GM23338 (cell line): ENCODE data around the gene INO80B.

Experiments
- CREB1 ChIP-seq: fragments of 250-450 bp; sonication (Bioruptor Pico); IDR thresholded peaks from 2 replicates; pipeline ENCODE4 v1.5.0; 2020; ENCODE audit warnings: low read depth, mild to moderate bottlenecking, moderate library complexity
- CTCF ChIP-seq, 2 experiments: fragments of 200-600 bp in 1 of 2; sonication (generic) in 1 of 2; conservative IDR thresholded peaks; 2 replicates each; pipeline versions ENCODE4 v1.5.1 to v1.6.1; 2016 to 2017; ENCODE audit warnings: antibody characterized with exemption in 2 of 2, low read depth in 2 of 2, mild to moderate bottlenecking in 2 of 2, moderate library complexity in 1 of 2
- ETS1 ChIP-seq: IDR thresholded peaks from 2 replicates; pipeline ENCODE4 v1.6.1; 2016; ENCODE audit warnings: antibody characterized with exemption
- EZH2 ChIP-seq: fragments of 200-600 bp; sonication (generic); IDR thresholded peaks from one replicate; pipeline ENCODE4 v1.8.0; 2017; ENCODE audit warnings: antibody characterized with exemption, mild to moderate bottlenecking, low read depth; ENCODE audit not compliant: unreplicated experiment
- EZH2phosphoT487 ChIP-seq: fragments of 200-600 bp; sonication (generic); IDR thresholded peaks from one replicate; pipeline ENCODE4 v1.8.1; 2018; ENCODE audit warnings: antibody characterized with exemption; ENCODE audit not compliant: unreplicated experiment
- JUNB ChIP-seq: IDR thresholded peaks from one replicate; pipeline ENCODE4 v1.6.1; 2016; ENCODE audit warnings: antibody characterized with exemption; ENCODE audit not compliant: unreplicated experiment
- NANOG ChIP-seq: IDR thresholded peaks from 2 replicates; pipeline ENCODE4 v1.6.1; 2016; ENCODE audit warnings: antibody characterized with exemption, borderline replicate concordance
- POLR2AphosphoS5 ChIP-seq: IDR thresholded peaks from 2 replicates; pipeline ENCODE4 v1.6.1; 2016; ENCODE audit warnings: antibody characterized with exemption, low read depth
- REST ChIP-seq: IDR thresholded peaks from one replicate; pipeline ENCODE4 v1.6.1; 2018; ENCODE audit warnings: antibody characterized with exemption; ENCODE audit not compliant: unreplicated experiment
- STAT1 ChIP-seq: IDR thresholded peaks from one replicate; pipeline ENCODE4 v1.6.1; 2016; ENCODE audit warnings: antibody characterized with exemption; ENCODE audit not compliant: unreplicated experiment
- ZNF114 ChIP-seq: fragments of 250-450 bp; sonication (Bioruptor Pico); IDR thresholded peaks from 2 replicates; pipeline ENCODE4 v1.5.0; 2020; ENCODE audit warnings: mild to moderate bottlenecking, moderate library complexity
- ZNF331 ChIP-seq: fragments of 250-450 bp; sonication (Bioruptor Pico); IDR thresholded peaks from 2 replicates; pipeline ENCODE4 v1.5.0; 2020; ENCODE audit warnings: low read depth, mild to moderate bottlenecking, moderate library complexity
- ZNF462 ChIP-seq: fragments of 250-450 bp; sonication (Bioruptor Pico); IDR thresholded peaks from 2 replicates; pipeline ENCODE4 v1.5.0; 2020; ENCODE audit warnings: mild to moderate bottlenecking, moderate library complexity

- TF ChIP-seq CTCF (conservative IDR thresholded peaks at IDR 0.05; ENCODE audit: low read depth in 2 of 2) = no peak
- TF ChIP-seq EZH2phosphoT487 = no peak
- TF ChIP-seq ZNF114 (CRISPR knock-in tag) = no peak
- TF ChIP-seq JUNB = no peak
- no peak for TF ChIP-seq POLR2AphosphoS5
- TF ChIP-seq EZH2 = no peak
- no peak for TF ChIP-seq CREB1 (CRISPR knock-in tag)
- TF ChIP-seq REST = no peak
- TF ChIP-seq STAT1 = no peak
- no peak for TF ChIP-seq ETS1
- no peak for TF ChIP-seq NANOG
- no peak for TF ChIP-seq ZNF462 (CRISPR knock-in tag)
- TF ChIP-seq ZNF331 (CRISPR knock-in tag) = no peak
These were observed 13.7 kb upstream of the INO80B start for GRCh38 chr2:74441170-74441689.
